ENCODE measurements around the gene KIF4B.

Gene KIF4B, protein sequence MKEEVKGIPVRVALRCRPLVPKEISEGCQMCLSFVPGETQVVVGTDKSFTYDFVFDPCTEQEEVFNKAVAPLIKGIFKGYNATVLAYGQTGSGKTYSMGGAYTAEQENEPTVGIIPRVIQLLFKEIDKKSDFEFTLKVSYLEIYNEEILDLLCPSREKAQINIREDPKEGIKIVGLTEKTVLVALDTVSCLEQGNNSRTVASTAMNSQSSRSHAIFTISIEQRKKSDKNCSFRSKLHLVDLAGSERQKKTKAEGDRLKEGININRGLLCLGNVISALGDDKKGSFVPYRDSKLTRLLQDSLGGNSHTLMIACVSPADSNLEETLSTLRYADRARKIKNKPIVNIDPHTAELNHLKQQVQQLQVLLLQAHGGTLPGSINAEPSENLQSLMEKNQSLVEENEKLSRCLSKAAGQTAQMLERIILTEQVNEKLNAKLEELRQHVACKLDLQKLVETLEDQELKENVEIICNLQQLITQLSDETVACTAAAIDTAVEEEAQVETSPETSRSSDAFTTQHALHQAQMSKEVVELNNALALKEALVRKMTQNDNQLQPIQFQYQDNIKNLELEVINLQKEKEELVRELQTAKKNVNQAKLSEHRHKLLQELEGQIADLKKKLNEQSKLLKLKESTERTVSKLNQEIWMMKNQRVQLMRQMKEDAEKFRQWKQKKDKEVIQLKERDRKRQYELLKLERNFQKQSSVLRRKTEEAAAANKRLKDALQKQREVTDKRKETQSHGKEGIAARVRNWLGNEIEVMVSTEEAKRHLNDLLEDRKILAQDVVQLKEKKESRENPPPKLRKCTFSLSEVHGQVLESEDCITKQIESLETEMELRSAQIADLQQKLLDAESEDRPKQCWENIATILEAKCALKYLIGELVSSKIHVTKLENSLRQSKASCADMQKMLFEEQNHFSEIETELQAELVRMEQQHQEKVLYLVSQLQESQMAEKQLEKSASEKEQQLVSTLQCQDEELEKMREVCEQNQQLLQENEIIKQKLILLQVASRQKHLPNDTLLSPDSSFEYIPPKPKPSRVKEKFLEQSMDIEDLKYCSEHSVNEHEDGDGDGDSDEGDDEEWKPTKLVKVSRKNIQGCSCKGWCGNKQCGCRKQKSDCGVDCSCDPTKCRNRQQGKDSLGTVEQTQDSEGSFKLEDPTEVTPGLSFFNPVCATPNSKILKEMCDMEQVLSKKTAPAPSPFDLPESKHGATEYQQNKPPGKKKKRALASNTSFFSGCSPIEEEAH

DNA sequence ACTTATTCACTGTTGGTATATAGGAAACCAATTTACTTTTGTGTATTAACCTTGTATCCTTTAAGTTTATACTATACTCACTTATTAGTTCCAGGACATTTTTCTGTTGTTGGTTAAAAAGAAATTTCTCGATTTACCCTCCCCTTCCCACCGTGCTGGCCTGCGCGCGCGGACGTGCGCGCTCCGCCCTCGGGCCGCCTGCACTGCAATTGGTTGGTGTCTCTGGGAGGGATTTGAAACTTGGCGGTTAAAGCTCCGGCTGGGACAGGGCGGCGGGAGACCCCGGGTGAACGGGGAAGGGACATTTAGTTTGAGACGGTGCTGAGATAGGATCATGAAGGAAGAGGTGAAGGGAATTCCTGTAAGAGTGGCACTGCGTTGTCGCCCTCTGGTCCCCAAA lies at the start of gene KIF4B:
KIF4B (plus strand) TSS at position 230 of the 400 bp plus-strand sequence; CDS start at position 335, 105 bp downstream.
- Histone ChIP-seq H3K9ac (ENCODE audit: low read length) (no peak within 1 kb of the TSS), H3K4me1 (ENCODE audit: insufficient read depth, low read length, severe bottlenecking) (no peaks in the 10 kb centered on the region), H2AFZ (ENCODE audit: low read length) (no peak within 1 kb of the TSS), H3K27ac (ENCODE audit: low read depth, low read length, poor library complexity, severe bottlenecking) (no peak within 1 kb of the TSS), H3K36me3 (ENCODE audit: insufficient read depth, low read length) (no peaks in the 10 kb centered on the region), H3K4me2 (ENCODE audit: low read length) (no peak within 1 kb of the TSS), H3F3A (ENCODE audit: insufficient read depth, low read length) (no peaks in the 10 kb centered on the region), H3K4me3 (ENCODE audit: low read depth, low read length, poor library complexity, severe bottlenecking) (no peak within 1 kb of the TSS), H3K9me2 (ENCODE audit: low read depth, low read length) (no peaks in the 10 kb centered on the region), H3K79me2 (ENCODE audit: insufficient read depth, low read length) (no peaks in the 10 kb centered on the region), H3K27me3 (ENCODE audit: insufficient read depth, low read length) (no peaks in the 10 kb centered on the region), H3K9me3 (ENCODE audit: low read length) (no peaks in the 10 kb centered on the region), H4K20me1 (ENCODE audit: insufficient read depth, low read length) (no peaks in the 10 kb centered on the region)
- no peak for TF ChIP-seq EZH2 (IDR thresholded peaks at IDR 0.05; ENCODE audit: borderline replicate concordance, low read length)
- TF ChIP-seq, protein P1, sequence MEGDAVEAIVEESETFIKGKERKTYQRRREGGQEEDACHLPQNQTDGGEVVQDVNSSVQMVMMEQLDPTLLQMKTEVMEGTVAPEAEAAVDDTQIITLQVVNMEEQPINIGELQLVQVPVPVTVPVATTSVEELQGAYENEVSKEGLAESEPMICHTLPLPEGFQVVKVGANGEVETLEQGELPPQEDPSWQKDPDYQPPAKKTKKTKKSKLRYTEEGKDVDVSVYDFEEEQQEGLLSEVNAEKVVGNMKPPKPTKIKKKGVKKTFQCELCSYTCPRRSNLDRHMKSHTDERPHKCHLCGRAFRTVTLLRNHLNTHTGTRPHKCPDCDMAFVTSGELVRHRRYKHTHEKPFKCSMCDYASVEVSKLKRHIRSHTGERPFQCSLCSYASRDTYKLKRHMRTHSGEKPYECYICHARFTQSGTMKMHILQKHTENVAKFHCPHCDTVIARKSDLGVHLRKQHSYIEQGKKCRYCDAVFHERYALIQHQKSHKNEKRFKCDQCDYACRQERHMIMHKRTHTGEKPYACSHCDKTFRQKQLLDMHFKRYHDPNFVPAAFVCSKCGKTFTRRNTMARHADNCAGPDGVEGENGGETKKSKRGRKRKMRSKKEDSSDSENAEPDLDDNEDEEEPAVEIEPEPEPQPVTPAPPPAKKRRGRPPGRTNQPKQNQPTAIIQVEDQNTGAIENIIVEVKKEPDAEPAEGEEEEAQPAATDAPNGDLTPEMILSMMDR (IDR thresholded peaks at IDR 0.05; ENCODE audit: low read length) = no peak

DNA sequence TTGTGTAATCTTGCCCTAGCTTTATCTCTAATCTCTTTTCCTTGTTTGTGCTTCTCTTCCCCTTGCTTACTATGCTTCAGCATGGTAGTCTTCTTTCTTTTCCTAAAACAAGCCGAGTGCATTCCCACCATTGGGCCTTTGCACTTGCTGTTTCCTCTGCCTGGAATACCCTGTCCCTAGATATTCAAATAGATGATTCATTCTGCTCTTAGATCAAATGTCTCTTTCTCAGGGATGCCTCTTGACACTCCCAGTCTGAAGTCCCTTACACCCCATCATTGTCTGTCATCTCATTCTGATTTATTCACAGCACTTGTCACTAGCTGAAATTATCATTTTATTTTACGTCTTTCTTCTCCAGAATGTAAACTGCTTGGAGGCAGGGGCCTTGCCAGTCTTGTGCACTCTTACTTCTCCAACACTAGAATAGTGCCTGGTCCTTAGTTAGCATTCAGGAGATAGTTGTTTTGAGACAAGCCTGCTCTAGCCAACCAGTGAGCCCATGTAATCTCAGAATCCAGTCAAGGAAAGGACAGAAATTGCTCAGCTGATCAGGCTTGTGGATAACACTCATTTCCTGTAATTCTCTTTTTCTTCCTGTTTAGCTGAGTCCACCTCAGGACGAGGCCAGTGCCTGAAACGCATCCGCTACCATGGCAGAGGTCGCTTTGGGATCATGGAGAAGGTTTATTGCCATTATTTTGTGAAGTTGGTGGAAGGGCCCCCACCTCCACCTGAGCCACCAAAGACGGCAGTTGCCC lies 47.3 kb upstream of the KIF4B start:
- no peaks in the 10 kb centered on the region for H3K9me2 ChIP-seq (ENCODE audit: low read depth, low read length)
- H3K9me3 ChIP-seq (ENCODE audit: low read length) = no peaks in the 10 kb centered on the region
- no peak for TF ChIP-seq EZH2 (IDR thresholded peaks at IDR 0.05; ENCODE audit: borderline replicate concordance, low read length)
- TF ChIP-seq, protein P1 (IDR thresholded peaks at IDR 0.05; ENCODE audit: low read length) = no peak
- H3K79me2 ChIP-seq (ENCODE audit: insufficient read depth, low read length) = no peaks in the 10 kb centered on the region
- H3K36me3 ChIP-seq (ENCODE audit: insufficient read depth, low read length) = peaks cover 61% of the 10 kb centered on the region
- H4K20me1 ChIP-seq (ENCODE audit: insufficient read depth, low read length) = no peaks in the 10 kb centered on the region
- no peak overlapping the region for H3K4me2 ChIP-seq (ENCODE audit: low read length)
- no peaks in the 10 kb centered on the region for H3K4me1 ChIP-seq (ENCODE audit: insufficient read depth, low read length, severe bottlenecking)
- H2AFZ ChIP-seq (ENCODE audit: low read length) = no peak overlapping the region
- no peak overlapping the region for H3K4me3 ChIP-seq (ENCODE audit: low read depth, low read length, poor library complexity, severe bottlenecking)
- H3K27me3 ChIP-seq (ENCODE audit: insufficient read depth, low read length) = no peaks in the 10 kb centered on the region
- no peaks in the 10 kb centered on the region for H3F3A ChIP-seq (ENCODE audit: insufficient read depth, low read length)
- H3K27ac ChIP-seq (ENCODE audit: low read depth, low read length, poor library complexity, severe bottlenecking) = no peak overlapping the region
- no peak overlapping the region for H3K9ac ChIP-seq (ENCODE audit: low read length)

DNA sequence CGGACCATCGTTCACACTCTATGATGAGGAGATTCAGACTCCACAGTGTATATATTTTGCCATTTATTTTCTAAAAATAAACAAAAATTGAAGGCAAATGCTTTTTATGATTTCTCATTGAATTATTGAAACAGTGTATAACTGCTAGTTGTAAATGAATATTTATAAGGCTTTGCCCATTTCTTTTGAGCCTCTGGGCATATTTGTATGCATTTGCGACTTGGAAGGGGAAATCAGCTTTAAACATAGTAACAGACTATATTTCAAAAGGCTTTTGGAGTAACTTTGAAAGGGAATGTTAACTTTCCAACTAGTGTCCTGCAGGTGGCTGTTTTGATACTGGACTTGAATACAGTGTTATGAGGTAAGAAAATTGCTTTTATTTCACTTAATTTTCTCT lies 46.7 kb upstream of the KIF4B start:
- Histone ChIP-seq H2AFZ (ENCODE audit: low read length) (no peak overlapping the region), H3K4me1 (ENCODE audit: insufficient read depth, low read length, severe bottlenecking) (no peaks in the 10 kb centered on the region), H3K27me3 (ENCODE audit: insufficient read depth, low read length) (no peaks in the 10 kb centered on the region), H3K36me3 (ENCODE audit: insufficient read depth, low read length) (peaks cover 55% of the 10 kb centered on the region), H3K9me2 (ENCODE audit: low read depth, low read length) (no peaks in the 10 kb centered on the region), H3K79me2 (ENCODE audit: insufficient read depth, low read length) (no peaks in the 10 kb centered on the region), H3F3A (ENCODE audit: insufficient read depth, low read length) (no peaks in the 10 kb centered on the region), H3K4me2 (ENCODE audit: low read length) (no peak overlapping the region), H3K4me3 (ENCODE audit: low read depth, low read length, poor library complexity, severe bottlenecking) (no peak overlapping the region), H3K9me3 (ENCODE audit: low read length) (no peaks in the 10 kb centered on the region), H3K27ac (ENCODE audit: low read depth, low read length, poor library complexity, severe bottlenecking) (no peak overlapping the region), H4K20me1 (ENCODE audit: insufficient read depth, low read length) (no peaks in the 10 kb centered on the region), H3K9ac (ENCODE audit: low read length) (no peak overlapping the region)
- TF ChIP-seq EZH2 (IDR thresholded peaks at IDR 0.05; ENCODE audit: borderline replicate concordance, low read length) = no peak
- TF ChIP-seq, protein P1 (IDR thresholded peaks at IDR 0.05; ENCODE audit: low read length) = no peak
